CD4-positive, alpha-beta T cell treated with Interleukin-12 subunit alpha and Interleukin-12 subunit beta, for 1 hour (primary cell): ENCODE measurements around the gene PLD4.
A peak's percentile ranks its signal among the peaks of the same experiment; 100 is the strongest.

ENCODE experiments used
- DNase-seq: peaks from one replicate; pipeline ENCODE4 v3.0.0-alpha.2; 2020

PLD4 gene

GRCh38 chr14:104976198-104977007 is 51.7 kb downstream of the PLD4 start:
- DNase-seq = peak; percentile 88

GRCh38 chr14:104977008-104977680 is 52.5 kb downstream of the PLD4 start:
- no peak for DNase-seq

GRCh38 chr14:104977681-104978653 is 53.3 kb downstream of the PLD4 start, which contains the start of gene AHNAK2:
Gene AHNAK2, minus strand, starts transcription at chr14:104978374. Its CDS starts 137 bp downstream, at chr14:104978237.
- DNase-seq = peak; percentile 58

GRCh38 chr14:104978746-104979691 is 54.3 kb downstream of the PLD4 start:
- no peak for DNase-seq

GRCh38 chr14:104979758-104980610 is 55.3 kb downstream of the PLD4 start:
- DNase-seq = no peak

- DNase-seq = no peak
Observed at GRCh38 chr14:104980611-104981531, 56.2 kb downstream of the PLD4 start.

- DNase-seq = no peak
Observed at GRCh38 chr14:104981699-104982541, 57.2 kb downstream of the PLD4 start.

GRCh38 chr14:104982548-104983230 is 58.0 kb downstream of the PLD4 start:
- DNase-seq = no peak
